ENCODE results near the gene NAA60.
A peak's percentile ranks its signal among the peaks of the same experiment; 100 is the strongest.
"Not testable (repeated sequence)": the region's sequence is repeated elsewhere in the genome, so short reads cannot be mapped to it uniquely, and the experiment has no call there.

Gene NAA60

DNA sequence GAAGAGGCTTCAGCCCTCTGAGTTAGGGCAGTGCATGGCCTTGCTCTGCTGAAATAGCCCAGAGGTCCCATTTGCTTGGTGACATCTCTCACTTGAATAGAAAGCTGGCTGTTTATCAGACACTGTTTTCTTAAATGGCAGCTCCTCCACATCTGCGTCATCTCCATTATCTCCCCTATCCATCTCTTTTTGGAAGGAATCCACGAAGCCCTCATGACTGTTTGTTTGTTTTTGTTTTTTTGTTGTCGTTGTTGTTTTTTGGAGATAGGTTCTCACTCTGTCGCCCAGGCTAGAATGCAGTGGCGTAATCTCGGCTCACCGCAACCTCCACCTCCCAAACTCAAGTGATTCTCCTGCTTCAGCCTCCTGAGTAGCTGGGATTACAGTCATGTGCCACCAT is 16.6 kb downstream of the NAA60 start:
- H3K4me3 ChIP-seq = no peak overlapping the region
- H3K27ac ChIP-seq = no peak overlapping the region

DNA sequence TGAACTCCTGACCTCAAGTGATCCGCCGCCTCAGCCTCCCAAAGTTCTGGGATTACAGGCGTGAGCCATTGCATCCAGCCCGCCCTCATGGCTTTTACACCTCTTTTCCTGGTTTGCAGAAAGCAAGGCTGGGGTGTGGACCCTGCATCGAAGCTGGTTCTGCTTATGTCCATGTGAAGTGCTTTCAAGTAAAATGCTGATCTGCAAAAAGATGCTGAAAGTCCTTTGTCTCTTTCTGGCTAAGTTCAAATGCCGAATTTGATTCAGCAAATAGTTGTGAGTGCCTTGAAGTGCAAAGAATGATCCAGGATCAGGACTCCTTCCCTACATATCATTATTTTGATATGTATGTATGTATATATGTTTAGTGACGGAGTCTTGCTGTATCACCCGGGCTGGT is 17.1 kb downstream of the NAA60 start:
- H3K4me3 ChIP-seq = no peak overlapping the region
- no peak overlapping the region for H3K27ac ChIP-seq

DNA sequence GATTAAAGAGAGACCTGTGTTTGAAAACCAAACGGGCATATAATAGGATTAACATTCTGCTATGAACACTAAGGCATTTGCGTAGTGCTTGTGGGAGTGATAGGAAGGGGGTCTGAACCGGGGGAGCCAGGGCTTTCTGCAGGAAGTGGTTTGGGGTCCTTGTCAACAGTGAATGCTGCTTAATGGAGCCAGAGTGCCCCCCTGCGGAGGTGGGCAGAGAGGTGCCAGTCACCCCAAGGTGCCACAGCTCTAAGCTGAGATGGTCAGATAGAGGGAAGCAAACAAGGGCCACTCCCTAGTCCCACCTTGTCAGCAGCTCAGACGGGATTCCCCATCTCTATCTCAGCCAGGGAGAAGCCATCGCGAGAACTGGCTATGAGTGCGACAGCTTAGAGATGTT is 17.7 kb downstream of the NAA60 start:
- H3K27ac ChIP-seq = peak overlapping the region in 1 of 21 experiments; percentile 4
- no peak overlapping the region for H3K4me3 ChIP-seq

DNA sequence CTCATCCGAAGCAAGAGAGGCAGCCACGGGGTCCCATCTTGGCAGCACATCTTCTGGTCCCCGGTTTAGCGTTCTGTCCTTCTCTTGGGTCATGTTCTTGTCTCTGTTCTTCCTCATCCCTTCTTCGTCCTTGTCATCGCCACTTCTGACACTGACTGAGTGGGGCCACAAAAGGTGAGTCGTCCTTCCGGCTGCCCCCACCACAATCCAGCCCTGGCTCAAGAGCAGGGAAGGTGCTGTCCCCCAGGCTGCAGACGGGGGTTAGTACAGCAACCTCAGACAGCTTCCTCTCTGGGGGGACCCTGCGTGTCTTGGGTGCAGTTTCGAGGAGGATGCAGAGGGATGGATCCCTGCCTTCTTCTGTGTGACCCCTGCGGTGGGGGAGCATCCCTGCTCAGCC is 21.8 kb downstream of the NAA60 start:
- no peak overlapping the region for H3K4me3 ChIP-seq
- H3K27ac ChIP-seq = no peak overlapping the region

DNA sequence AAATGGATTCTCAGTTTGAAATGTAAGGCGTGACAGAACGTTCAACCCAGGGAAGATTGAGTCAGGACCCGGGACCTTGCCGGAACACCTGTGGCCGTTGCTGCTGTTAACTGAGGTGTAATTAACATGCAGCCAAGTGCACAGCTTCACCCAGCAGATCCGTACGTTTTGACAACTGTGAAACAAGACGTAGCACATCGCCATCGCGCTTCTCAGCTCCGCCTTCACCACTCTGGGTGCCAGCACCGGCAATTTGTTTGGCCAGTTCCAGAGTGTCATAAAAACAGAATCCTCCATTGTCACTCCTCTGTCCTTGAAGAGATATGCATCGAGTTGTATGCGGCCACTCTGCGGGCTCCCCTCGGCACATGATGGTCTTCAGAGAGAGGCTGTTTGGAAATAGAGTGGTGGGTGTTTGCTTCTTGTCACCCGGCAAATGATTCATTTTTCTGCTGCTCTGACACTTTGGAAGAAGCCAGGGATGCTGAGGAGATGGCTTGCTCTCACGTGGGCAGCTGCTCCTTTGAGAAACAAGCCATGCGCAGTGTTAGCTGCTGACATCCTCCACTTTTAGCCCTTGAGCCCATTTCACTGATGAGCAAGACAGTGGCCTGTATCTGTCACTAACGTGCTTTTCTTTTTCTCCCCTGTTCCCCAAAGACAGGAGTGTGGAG is 22.6 kb downstream of the NAA60 start:
- Histone ChIP-seq H3K4me3 (no peak overlapping the region), H3K27ac (no peak overlapping the region)

DNA sequence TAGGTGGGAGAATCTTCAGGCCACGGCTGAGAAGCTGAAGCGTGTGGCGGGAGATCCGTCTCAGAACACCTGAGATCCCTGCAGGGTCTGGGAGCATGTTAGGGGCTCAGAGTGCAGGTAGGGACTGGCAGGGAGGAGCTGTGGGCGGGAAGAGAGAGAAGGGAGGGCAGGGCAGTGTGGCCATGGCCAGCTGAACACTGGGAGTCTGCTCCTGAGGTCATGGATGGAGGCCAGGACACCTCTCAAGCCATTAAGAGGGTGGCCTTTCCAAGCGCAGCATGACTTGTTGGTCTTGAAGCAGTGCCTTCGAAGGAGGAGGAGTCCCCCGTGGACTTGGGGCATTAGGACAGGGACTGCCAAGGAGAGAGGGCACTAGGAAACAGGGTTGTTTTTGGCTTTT is 23.7 kb downstream of the NAA60 start:
- H3K27ac ChIP-seq = no peak overlapping the region

DNA sequence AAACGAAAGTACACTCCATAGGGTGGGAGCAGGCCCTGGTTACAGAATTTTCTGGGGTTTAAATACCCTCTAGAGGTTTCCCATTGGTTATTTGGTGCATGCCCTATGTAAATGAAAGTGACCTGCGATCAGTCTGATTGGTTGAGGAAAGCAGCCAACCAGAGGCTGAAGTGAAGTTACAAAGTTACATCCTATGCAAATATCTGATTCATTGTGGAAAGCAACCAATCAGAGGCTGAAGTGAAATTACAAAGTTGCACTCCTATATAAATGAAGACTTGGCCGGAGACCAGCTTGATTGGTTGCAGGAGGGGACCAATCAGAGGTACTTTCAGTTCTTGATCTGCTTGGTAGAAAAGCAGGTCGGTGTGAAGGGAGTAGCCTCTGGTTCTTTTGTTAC is 24.4 kb downstream of the NAA60 start:
- Histone ChIP-seq H3K4me3 (no peak overlapping the region), H3K27ac (no peak overlapping the region)

More for the DNA sequence above, 23.7 kb downstream of the NAA60 start:
- no peak overlapping the region for H3K4me3 ChIP-seq

DNA sequence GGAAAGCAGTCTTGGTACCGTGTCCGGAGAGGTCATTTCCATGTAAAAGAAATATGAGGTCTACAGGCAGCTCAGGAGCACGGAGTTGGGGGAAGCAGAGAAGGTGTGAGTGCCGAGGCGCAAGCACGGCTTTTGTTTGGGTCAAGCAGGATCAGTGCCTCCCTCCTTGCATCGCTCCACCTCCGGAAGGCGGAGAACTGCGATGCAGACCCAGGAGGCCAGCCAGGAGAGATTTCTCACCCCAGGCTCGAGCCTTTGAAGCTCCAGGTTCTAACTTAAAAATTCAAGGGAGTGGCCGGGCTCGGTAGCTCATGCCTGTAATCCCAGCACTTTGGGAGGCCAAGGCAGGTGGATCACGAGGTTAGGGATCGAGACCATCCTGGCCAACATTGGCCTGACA is 25.0 kb downstream of the NAA60 start:
- H3K4me3 ChIP-seq = no peak overlapping the region
- no peak overlapping the region for H3K27ac ChIP-seq

DNA sequence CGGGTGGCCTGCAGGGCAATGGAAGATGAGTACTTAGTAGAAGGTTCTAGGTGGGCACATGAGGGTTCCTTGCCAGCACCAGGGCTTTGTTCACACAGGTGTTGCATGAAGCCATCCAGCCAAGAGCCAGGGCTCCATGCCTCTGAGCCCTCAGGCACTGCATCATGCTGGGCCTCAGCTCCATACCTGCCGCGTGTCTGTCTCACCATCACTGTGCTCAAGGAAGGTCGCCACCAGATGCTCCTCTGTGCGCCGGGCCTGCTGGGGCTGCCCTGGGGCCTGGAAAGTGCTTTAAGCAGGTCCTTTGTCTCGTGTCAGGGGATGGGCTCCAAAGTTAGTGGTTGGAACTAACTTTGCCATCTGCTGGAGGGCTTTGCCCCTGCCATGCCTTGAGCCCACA is 26.3 kb downstream of the NAA60 start:
- Histone ChIP-seq H3K4me3 (no peak overlapping the region), H3K27ac (no peak overlapping the region)

DNA sequence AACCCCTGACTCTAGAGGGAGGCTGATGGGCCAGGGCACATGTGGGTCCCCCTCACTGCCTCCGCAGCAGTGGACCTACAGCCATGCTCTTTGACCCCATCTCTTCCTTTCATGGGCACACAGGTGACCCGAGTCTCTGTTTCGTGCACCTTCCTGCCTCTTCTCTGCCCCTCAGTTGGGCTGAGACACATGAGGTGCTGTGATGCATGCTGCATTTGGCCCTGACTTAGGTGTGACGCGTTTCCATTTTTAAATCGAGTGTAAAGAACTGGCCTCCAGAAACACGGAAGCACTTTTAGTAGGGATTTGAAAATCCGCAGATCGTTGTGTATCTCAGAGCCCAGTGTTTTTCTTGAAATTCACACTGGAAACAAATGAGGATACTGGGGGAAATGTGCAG is 27.2 kb downstream of the NAA60 start:
- Histone ChIP-seq H3K4me3 (no peak overlapping the region), H3K27ac (no peak overlapping the region)

DNA sequence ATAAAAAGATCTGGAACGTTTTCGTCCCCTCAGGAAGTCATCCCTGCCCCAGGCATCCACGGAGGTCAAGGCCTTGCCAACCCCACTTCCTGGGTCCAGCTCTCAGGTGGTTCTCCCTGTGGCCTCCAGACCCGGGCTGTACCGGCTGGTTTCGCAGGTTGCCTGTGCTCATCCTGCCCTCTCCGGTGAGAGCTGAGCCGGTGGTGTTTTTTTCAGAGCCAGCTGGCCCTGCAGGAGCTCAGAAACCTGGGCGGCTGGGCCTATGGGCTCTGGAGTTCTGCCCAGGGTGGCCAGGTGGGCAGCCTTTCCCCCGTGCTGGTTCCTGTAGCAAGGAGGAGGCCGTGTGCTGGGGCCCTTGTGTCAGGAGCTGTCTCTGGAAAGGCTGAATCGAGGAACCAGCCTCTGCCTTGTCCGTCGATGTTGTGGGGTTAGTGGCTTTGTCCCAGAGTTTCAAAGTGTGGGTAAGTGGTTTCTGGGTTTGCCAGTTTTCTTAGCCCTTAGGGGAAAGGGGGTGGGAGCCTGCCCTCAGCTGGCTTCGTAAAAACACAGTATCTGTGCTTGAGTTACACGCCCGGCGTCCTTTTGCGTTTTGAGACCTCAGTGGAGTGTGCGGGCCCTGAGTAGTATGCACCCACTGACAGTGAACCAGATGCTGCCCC is 28.2 kb downstream of the NAA60 start:
- Histone ChIP-seq H3K4me3 (no peak overlapping the region), H3K27ac (no peak overlapping the region)

DNA sequence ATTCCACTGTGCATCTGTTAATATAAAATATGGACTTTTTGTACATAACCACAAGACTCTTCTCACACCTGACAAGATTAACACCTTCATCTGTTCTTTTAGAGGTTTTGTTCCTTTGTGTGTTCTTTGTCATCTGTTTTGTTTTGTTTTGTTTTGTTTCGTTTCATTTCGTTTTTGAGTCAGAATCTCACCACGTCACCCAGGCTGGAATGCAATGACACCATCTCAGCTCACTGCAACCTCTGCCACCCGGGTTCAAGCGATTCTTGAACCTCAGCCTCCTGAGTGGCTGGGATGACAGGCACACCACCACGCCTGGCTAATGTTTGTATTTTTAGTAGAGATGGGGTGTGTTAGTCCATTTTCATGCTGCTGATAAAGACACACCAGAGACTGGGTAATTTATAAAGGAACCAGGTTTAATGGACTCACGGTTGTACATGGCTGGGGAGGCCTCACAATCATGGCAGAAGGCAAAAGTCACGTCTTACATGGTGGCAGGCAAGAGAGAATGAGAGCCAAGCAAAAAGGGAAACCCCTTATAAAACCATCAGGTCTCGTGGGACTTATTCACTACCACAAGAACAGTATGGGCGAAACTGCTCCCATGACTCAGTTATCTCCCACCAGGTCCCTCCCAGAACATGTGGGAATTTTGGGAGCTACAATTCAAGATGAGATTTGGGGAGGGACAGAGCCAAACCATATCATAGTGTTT is 29.6 kb downstream of the NAA60 start:
- no peak overlapping the region for H3K27ac ChIP-seq
- H3K4me3 ChIP-seq = no peak overlapping the region

DNA sequence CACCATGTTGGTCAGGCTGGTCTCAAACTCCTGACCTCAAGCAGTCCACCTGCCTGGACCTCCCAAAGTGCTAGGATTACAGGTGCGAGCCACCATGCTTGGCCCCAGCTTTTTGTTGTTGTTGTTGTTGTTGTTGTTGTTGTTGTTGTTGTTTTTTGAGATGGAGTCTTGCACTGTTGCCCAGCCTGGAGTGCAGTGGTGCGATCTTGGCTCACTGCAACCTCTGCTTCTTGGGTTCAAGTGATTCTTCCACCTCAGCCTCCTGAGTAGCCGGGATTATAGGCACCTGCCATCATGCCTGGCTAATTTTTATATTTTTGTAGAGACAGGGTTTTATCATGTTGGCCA is 30.1 kb downstream of the NAA60 start:
- H3K27ac ChIP-seq, H3K4me3 ChIP-seq: not testable (repeated sequence)

DNA sequence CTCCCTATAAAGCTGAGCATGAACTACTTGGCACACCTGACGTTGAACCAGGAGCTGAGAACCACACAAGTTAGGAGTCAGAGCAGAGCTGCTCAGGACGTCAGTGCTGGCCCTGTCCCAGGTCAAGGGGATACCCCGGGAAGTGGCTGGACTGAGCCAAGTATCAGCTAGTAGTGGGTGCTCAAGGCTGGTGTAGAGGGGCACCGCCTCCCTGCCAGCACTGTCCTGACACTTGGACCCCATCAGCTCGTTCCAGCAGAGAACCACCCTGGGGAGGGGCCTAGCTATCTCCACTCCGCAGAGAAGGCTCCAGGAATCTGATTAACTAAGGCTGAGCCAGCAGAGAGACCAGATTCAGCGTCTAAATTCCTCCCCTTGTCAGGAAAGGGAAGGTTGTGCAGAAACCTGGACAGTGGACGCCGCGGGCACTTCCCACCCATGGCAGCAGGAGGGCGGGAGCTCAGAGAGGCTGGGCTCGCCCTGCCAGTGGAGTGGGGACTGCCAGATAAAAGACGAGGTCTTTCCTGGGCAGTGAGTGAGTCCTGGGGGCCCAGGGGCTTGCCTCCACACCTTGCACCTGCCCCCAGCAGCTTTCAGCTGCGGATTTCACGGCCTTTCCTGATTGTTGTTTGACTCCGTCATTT is 30.8 kb downstream of the NAA60 start:
- H3K4me3 ChIP-seq = no peak overlapping the region
- H3K27ac ChIP-seq = no peak overlapping the region

DNA sequence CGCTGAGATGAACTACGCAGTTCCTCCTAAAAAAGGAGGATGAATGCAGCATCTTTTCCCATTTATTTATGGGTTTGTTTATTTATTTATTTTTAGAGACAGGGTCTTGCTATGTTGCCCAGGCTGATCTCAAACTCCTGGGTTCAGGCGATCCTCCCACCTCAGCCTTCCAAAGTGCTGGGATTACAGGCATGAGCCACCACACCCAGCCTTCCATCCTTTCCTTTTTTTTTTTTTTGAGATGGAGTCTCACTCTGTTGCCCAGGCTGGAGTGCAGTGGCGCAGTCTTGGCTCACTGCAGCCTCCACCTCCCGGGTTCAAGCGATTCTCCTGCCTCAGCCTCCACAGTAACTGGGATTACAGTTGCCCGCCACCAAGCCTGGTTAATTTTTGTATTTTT is 31.4 kb downstream of the NAA60 start:
- H3K4me3 ChIP-seq, H3K27ac ChIP-seq: not testable (repeated sequence)

DNA sequence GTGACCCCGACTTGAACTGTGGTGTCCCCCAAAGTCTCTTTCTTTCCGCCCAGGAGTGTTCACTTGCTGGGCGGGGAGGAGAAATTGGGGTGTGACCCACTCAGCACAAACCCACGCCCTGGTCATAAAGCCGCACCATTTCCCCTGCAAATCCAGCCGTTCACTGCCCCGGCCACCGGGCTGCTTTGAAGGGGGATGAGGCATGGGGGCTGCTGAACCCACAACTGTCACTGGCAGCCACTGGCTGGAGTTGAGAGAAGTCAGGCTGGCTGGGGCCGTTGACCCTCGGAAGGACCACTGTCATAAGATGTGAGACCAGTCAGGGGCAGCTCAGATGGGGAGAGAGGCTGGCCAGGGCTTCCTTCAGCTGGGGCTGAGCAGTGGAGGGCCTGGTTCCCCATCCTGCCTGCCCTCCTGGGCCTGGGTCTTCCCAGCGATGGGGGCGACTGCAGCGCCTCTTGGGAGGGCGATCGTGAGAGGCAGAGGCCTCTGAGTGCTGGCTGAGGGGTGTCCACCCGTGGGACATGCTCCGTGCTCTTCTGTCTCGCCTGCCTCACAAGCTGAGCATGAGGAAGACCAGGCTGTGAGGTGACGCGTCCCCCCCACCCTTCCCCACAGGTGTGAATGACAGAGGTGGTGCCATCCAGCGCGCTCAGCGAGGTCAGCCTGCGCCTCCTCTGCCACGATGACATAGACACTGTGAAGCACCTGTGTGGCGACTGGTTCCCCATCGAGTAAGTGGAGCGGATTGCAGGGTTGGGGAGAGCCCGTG is 32.3 kb downstream of the NAA60 start:
- Histone ChIP-seq H3K27ac (no peak overlapping the region), H3K4me3 (no peak overlapping the region)

DNA sequence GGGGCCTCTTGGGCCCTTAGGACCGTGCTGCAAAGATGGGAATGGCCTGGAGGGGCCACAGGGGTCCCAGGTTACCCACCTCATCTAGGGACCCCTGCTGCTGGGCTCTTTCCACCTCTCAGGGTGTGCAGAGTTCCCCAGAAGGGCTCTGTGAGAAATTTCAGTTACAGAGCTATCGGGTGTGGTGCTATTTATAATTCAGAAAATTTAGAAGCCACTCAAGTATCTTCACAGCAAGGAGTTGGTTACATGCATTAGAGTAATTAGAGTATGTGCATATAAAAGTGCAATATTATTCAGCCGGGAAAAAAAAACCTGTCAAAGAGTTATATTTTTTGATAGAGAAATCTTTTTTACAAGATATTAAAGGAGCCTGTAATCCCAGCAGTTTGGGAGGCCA is 32.9 kb downstream of the NAA60 start:
- Histone ChIP-seq H3K27ac (no peak overlapping the region), H3K4me3 (no peak overlapping the region)

DNA sequence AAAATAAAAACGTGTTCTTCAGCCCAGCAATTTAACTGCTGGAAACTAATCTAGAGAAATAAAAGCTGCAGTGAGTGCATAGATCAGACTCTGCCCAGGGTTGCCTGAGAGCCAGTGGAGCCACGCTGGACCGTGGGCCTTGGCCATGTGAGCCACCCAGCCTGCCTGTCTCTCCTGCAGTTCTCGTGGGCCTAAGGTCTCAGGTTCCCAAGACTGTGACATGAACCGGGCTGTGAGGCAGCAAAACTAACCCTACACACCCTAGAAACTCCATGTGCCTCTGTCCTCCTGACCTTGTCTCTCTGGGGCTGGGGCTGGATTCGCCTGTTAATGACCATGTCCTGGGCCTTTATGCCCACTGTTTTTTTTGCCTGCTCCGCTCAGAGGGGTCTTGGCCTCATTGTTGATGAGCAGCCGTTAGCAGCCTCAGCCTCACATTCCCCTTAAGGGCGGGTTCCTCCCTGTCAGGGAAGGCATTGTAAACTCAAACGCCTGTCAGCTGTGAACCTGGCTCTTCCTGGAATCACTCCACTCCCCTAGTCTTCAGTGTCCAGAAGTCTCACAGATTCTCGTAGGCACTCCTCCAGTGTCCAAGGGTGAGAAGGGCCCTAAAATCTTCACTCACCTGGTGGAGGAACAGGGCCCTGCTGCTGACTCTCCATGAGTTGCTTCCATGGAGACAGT is 34.9 kb downstream of the NAA60 start:
- no peak overlapping the region for H3K27ac ChIP-seq
- no peak overlapping the region for H3K4me3 ChIP-seq

DNA sequence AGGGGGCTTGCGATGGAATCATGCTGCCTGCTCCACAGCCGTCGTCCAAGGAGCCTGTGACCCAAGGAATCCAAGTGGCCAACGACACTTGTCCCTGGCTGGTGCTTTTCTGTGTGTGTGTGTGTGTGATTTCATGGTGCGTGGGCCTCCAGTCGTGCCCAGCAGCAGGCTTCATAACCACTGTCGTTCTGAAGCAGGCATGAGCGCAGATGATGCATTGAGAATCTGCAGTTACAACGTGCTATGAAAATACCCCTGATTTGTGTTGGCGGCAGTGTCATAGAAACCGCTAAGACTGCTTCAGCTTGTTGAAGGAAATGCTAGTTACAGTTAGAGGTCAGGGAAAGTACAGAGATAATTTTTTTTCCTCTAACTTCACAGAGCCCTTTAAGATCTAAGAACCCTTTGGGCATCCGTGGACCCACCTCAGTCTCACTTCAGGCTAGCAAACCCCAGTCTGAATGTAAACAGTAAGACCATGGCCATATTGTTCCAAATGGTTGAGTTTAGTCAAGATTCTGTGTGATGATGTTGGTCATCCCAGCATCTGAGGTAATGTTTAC is 36.3 kb downstream of the NAA60 start:
- no peak overlapping the region for H3K4me3 ChIP-seq
- H3K27ac ChIP-seq = no peak overlapping the region

Data from skin epidermis (tissue), 12 donors.